GM12891 (cell line): ENCODE results near the gene ADAMTS17.

Experiments used
- DNase-seq: peaks from one replicate; pipeline ENCODE4 v3.0.0; 2011; ENCODE audit warnings: low spot score; ENCODE audit not compliant: insufficient read length
- FAIRE-seq: peaks from 2 replicates; lab custom pipeline; 2011; peaks lifted over from hg19 to GRCh38; lab: Jason Lieb, UNC
- PAX5 ChIP-seq: IDR thresholded peaks from 2 replicates; pipeline ENCODE4 v1.6.1; 2011; ENCODE audit warnings: low read length, moderate library complexity, mild to moderate bottlenecking; ENCODE audit not compliant: insufficient read depth, severe bottlenecking
- POLR2A ChIP-seq: IDR thresholded peaks from 2 replicates; pipeline ENCODE4 v1.6.1; 2011; ENCODE audit warnings: low read depth, low read length, control low read depth
- POLR2AphosphoS5 ChIP-seq: IDR thresholded peaks from 2 replicates; pipeline ENCODE4 v1.6.1; 2011; ENCODE audit warnings: low read depth, low read length, control low read depth
- POU2F2 ChIP-seq: IDR thresholded peaks from 2 replicates; pipeline ENCODE4 v1.6.1; 2011; ENCODE audit warnings: low read depth, mild to moderate bottlenecking, control low read depth, low read length, moderate library complexity
- SPI1 ChIP-seq: IDR thresholded peaks from 2 replicates; pipeline ENCODE4 v1.6.1; 2011; ENCODE audit warnings: low read depth, low read length, control low read depth
- TAF1 ChIP-seq: IDR thresholded peaks from 2 replicates; pipeline ENCODE4 v1.6.1; 2011; ENCODE audit warnings: low read depth, low read length, control low read depth

The ADAMTS17 gene

DNA sequence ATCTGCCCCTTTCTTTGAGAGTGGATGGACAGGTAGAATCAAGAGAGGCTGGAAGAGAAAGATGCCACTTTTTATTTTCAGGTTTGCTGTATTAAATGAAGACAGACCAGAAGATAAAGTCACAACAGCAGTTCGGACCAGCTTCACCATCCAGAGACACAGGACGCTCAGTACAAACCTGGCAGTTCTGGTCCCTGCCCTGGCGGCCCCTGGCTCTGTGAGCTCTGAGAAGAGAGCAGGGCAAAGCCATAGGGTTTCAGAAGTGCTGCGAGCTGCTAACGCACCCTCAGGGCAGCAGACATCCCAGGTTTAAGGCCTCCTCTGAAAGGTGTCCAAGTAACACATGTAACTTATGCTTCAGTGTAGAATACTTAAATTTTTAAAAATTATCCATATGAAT lies 216.8 kb downstream of the ADAMTS17 start:
- DNase-seq = no peak
- no peak for FAIRE-seq
- TF ChIP-seq TAF1 (no peak), POLR2A (no peak)

DNA sequence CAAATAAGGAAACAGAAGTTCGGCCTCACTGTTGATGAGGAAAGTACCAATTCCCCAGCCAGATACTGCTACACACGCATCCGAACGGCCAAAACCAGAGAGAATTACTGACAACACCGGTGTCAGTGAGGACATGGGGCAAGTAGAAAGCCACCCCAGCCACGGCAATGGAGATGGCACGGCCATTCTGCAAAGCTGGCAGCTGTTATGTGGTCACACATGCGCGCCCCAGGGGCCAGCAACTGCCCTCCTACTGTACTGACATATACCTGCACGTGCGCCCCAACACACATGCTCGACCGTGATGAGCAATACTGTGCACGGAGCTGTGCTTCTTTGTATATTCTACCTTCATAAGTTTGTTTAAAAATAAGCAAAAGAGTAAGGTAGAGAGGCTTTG lies 217.4 kb downstream of the ADAMTS17 start:
- FAIRE-seq (no peak), DNase-seq (no peak)
- TF ChIP-seq POLR2A (no peak), SPI1 (no peak), POU2F2 (no peak), TAF1 (no peak), PAX5 (no peak), POLR2AphosphoS5 (no peak)

DNA sequence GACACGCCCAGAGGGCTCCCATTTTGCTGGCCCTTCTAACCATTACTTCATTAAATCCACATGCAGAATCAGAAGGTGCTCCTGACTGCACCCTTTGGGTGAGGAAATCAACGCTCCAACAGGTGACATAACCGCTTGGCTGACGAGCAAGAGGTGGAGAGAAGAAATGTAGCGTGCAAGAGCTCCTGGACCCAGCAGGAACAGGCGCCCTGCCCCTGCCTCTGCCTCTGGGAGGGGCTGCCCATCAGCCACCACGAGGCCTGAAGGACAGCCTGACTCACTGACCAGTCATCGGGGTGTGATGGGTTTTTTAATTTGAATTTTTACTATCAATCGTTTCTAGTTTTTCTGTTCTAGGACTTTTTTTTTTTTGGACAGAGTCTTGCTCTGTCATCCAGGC lies 218.2 kb downstream of the ADAMTS17 start:
- DNase-seq (no peak), FAIRE-seq (no peak)
- no peak for TF ChIP-seq SPI1
- TF ChIP-seq POLR2AphosphoS5 = no peak
- no peak for TF ChIP-seq POU2F2
- TF ChIP-seq PAX5 = no peak
- no peak for TF ChIP-seq POLR2A
- TF ChIP-seq TAF1 = no peak

DNA sequence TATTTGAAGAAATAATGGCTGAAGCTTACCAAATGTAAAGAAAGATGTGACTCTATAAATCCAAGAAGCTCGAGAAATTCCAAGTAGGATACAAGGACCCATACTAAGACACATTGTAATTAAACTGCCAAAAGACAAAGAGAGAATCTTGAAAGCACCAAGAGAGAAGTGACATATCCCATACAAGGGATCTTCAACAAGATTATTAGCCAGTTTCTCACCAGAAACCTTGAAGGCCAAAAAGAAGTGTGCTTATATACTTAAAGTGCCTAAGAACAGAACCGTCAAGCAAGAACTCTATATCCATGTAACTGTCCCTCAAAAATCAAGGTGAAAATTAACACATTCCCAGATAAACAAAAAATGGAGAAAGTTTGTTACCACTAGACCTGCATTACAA lies 220.5 kb downstream of the ADAMTS17 start:
- no peak for FAIRE-seq
- TF ChIP-seq POLR2A (no peak), POU2F2 (no peak), PAX5 (no peak), TAF1 (no peak), SPI1 (no peak), POLR2AphosphoS5 (no peak)
- no peak for DNase-seq

DNA sequence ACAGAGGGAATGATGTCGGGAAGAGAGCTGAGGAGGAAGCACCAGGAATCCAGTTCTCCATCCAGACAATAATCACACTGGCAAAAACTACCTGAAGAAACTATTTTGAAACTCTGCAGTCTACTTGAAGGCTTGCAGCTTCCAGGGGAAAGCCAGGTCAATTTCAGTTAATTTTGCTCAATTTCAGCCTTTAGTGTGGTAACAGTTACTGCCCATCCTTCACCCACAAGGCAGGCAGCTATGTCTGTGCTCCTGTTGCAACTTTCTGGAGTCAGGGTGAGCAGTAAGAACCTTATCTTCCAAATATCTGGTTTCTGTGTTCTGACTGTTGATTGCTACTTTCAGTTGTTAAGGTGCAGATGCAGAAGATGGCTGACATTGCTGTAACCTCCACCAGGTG lies 221.7 kb downstream of the ADAMTS17 start:
- no peak for DNase-seq
- FAIRE-seq = no peak
- no peak for TF ChIP-seq POLR2A
- TF ChIP-seq SPI1 = no peak
- TF ChIP-seq POU2F2 = no peak
- no peak for TF ChIP-seq PAX5
- no peak for TF ChIP-seq TAF1
- TF ChIP-seq POLR2AphosphoS5 = no peak

DNA sequence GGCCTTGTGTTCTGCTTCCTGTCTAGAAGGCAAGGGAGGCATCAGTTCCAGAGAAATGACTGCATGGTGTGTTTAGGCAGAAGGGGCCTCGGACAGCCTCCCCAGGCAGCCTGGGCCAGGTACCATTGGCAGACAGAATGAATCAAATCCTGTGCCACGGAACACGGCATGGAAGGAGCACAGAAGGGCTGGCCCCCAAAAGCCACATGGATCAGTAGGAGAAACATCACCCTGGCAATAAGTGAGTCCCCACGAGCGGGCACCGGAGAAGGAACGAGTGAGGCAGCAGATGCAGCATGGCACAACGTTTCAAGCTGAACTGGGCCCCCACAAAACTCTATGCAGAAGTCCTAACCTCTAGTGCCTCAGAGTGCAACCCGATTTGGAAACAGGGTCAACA lies 223.2 kb downstream of the ADAMTS17 start:
- FAIRE-seq (no peak), DNase-seq (no peak)

DNA sequence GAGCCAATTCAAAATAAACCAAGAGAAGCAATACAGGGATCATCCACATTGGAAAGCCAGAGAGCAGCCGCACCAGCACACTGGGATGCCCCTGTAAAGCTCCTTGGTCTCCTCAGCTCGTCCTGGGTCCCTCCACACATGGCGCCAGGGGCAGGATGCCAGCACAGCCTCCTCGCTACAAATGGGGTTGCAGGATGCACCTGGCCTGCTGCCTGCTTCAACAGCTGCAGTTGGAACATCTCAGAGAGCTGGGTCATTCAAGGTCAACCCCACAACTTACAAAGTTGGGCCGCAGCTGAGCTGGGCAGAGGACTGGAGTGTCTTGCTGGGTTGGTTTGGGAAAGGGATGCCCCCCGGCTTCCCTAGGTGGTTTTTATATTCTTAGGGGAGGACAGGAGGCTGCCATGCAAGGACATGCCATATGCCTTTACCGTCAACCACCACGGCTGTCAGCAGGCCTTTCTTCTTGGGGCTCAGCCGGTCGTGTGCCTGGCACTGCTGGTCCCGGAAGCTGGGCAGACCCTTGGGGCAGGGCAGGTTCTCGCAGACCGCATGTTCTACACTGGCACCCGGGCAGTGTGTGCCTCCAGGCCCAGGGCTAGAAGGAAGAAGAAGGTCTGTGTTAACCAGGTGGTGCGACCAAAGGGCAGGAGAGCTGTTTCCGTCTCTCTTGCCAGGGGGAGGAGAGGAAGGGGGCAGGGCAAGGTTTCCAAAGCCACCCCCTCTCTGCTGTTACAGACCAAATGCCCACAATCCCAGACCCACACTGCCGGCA lies 225.2 kb downstream of the ADAMTS17 start:
- FAIRE-seq (no peak), DNase-seq (no peak)
- no peak for TF ChIP-seq POLR2AphosphoS5
- no peak for TF ChIP-seq SPI1
- no peak for TF ChIP-seq PAX5
- TF ChIP-seq TAF1 = no peak
- TF ChIP-seq POU2F2 = no peak
- no peak for TF ChIP-seq POLR2A

More for the DNA sequence above, 223.2 kb downstream of the ADAMTS17 start:
- TF ChIP-seq POLR2AphosphoS5 (no peak), TAF1 (no peak), PAX5 (no peak), POLR2A (no peak), POU2F2 (no peak), SPI1 (no peak)

DNA sequence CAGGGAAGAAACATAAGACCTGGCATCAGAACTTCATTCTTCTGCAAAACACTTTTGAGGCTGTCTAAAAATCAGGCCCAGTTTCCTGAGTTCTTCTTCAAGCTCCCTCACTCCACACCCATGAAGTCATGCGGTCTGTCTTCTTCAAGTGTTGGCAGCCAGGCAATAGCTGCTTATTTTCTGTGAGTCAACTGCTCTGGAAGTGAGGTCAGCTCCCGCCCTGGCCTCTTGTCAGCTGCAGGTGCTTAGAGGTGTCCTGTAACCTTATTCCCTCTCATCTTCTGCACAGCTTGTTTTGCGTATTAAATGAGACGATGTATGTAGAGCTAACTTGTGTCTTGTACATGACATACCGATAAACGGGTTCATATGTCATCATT lies 226.1 kb downstream of the ADAMTS17 start:
- FAIRE-seq = no peak
- no peak for DNase-seq
- TF ChIP-seq POLR2A (no peak), TAF1 (no peak)

DNA sequence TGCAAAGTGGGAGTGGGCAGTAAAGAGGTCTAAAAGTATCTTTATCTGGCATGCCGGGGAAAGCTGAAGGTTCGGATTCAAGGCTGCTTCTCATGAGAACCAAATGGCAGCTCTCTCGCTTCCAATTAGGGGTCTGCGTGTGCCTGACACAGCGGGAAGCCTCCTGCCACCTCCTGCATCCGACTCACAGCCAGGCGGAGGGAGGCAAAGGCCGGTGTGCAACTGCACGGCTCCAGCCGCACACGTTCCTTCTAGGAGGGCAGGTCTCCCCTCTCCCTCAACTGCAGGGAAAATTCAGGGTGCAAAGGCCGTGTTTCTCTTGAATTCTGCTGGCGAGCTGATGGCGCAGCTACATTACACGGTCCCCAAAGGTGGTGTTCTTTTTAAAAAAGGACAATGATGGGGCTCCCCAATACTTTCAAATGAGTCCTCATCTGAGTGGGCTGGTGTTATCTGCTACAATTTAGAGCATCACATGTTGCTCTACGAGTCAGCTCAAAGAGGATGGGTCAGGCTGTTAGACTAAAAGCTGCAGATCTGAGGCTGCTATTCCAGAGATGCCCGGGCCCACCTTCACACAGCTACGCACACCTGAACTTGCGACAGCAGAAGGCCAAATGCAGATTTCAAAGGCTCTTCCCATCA lies 226.6 kb downstream of the ADAMTS17 start:
- no peak for TF ChIP-seq SPI1
- no peak for DNase-seq
- no peak for FAIRE-seq

DNA sequence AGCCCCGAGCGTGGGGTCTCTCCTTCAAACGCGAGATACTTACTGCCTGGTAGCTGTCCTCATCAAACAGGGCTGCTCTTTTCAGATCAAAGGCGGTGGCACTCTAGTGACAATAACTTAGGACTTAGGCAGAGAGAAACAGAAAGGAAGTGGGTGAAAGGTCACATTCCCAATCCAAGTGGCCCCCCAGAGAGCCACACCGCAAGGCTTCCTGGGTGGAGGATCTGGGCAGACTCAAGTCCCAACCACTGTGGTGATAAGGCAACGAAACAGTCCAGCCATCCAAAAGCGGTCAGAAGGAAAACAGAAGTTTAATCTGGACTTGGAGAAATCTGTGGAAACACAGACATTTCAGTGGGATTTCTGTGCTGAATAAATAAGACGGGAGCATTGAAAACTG lies 227.2 kb downstream of the ADAMTS17 start:
- FAIRE-seq (no peak), DNase-seq (no peak)
- TF ChIP-seq TAF1 = no peak
- TF ChIP-seq PAX5 = no peak
- TF ChIP-seq POU2F2 = no peak
- TF ChIP-seq SPI1 = no peak
- no peak for TF ChIP-seq POLR2A
- TF ChIP-seq POLR2AphosphoS5 = no peak

DNA sequence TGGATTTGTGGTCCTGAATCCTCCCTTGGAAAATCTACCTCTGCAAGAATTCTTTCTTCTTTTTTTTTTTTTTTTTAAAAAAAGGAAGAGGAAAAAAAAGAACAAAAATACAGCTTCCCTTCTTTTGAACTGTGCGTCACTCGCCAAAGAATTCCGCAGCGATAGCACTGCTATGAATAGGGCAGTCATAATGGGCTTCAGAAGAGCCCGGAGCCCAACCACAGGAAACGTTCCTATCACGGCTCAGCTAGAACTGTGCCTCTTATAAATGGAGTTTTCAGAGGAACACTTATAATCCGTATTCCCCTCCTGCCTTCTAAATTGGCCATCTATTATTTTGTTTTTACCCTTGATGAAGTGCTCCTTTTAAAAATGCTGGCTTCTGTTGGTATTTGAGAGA lies 227.7 kb downstream of the ADAMTS17 start:
- no peak for DNase-seq
- no peak for FAIRE-seq

More for the DNA sequence above, 227.7 kb downstream of the ADAMTS17 start:
- TF ChIP-seq PAX5 = no peak
- no peak for TF ChIP-seq TAF1
- no peak for TF ChIP-seq POU2F2
- TF ChIP-seq SPI1 = no peak
- TF ChIP-seq POLR2A = no peak
- no peak for TF ChIP-seq POLR2AphosphoS5
